Left ventricle myocardium inferior (tissue), 1 donor: ENCODE measurements around the gene CRTC2. TPM values are rescaled to one million over a fixed set of nuclear protein-coding genes. Genes with fewer than 3 reads are reported as not detected.

Experiments used
- DNase-seq: peaks from one replicate; pipeline ENCODE4 v3.0.0-alpha.2; 2020
- H3K27ac ChIP-seq: fragments of 200-600 bp; replicated peaks from 2 replicates; pipeline ENCODE4 v1.8.0; 2021
- H3K27me3 ChIP-seq: fragments of 200-600 bp; 2 replicates; pipeline ENCODE4 v1.8.0; 2021; ENCODE audit warnings: low read depth
- H3K36me3 ChIP-seq: fragments of 200-600 bp; 2 replicates; pipeline ENCODE4 v1.8.0; 2021
- H3K4me1 ChIP-seq: fragments of 200-600 bp; 2 replicates; pipeline ENCODE4 v1.8.0; 2021
- H3K4me3 ChIP-seq: fragments of 200-600 bp; 2 replicates; pipeline ENCODE4 v1.8.0; 2021; ENCODE audit warnings: mild to moderate bottlenecking, moderate library complexity
- H3K9me3 ChIP-seq: fragments of 200-600 bp; replicated peaks from 2 replicates; pipeline ENCODE4 v1.8.0; 2021
- intact Hi-C: fragments of 100-400 bp; cut with micrococcal nuclease; formaldehyde crosslinking; loops from one replicate; pipeline ENCODE4 v1.11.0; 2022
- total RNA-seq: library from RNA; stranded (reverse); fragmentation: NEBNext Ultra II Directional; extraction: Animal tissue kit (Norgen Biotek cat#: 25700); gene quantifications from one replicate; pipeline ENCODE4 v1.2.1, GENCODE V29; 2021
- TF ChIP-seq, protein P1 (sequence below): fragments of 200-600 bp; IDR thresholded peaks from 2 replicates; pipeline ENCODE4 v1.8.0; 2021; ENCODE audit warnings: antibody characterized with exemption, mild to moderate bottlenecking, borderline replicate concordance
- donor health status: DM: no; HTN: yes; CAD: no; lungs with severe emphysema.

The CRTC2 gene
- total RNA-seq, 1 donor from 2014 or later, result 19.7 TPM

DNA sequence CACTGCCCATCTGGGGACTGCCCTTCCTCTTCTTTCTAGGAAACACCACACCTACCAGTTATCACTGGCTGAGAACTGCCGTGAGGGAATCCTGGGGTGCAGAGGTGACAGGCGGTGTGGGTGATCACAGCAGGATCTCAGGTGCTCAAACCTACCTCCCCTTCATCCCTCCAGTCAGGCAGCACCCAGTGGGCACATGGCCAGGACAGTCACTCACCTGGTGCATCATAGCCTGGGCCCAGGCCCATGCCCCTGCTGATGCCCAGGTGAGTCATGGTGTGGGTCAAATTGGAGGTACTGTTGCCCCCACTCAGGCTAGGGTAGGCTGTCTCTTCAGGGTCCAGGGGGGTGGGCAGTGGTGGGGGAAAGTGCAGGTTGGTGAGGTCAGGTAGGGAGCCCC lies 6.6 kb downstream of the CRTC2 start:
- TF ChIP-seq, protein P1, sequence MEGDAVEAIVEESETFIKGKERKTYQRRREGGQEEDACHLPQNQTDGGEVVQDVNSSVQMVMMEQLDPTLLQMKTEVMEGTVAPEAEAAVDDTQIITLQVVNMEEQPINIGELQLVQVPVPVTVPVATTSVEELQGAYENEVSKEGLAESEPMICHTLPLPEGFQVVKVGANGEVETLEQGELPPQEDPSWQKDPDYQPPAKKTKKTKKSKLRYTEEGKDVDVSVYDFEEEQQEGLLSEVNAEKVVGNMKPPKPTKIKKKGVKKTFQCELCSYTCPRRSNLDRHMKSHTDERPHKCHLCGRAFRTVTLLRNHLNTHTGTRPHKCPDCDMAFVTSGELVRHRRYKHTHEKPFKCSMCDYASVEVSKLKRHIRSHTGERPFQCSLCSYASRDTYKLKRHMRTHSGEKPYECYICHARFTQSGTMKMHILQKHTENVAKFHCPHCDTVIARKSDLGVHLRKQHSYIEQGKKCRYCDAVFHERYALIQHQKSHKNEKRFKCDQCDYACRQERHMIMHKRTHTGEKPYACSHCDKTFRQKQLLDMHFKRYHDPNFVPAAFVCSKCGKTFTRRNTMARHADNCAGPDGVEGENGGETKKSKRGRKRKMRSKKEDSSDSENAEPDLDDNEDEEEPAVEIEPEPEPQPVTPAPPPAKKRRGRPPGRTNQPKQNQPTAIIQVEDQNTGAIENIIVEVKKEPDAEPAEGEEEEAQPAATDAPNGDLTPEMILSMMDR, result no peak
- Histone ChIP-seq H3K4me1 (peaks cover 34% of the 10 kb centered on the region), H3K4me3 (no peak overlapping the region), H3K9me3 (no peaks in the 10 kb centered on the region), H3K27me3 (no peaks in the 10 kb centered on the region), H3K36me3 (peaks cover 72% of the 10 kb centered on the region), H3K27ac (no peak overlapping the region)
- DNase-seq, result no peak
- intact Hi-C loops, result no loop called here

DNA sequence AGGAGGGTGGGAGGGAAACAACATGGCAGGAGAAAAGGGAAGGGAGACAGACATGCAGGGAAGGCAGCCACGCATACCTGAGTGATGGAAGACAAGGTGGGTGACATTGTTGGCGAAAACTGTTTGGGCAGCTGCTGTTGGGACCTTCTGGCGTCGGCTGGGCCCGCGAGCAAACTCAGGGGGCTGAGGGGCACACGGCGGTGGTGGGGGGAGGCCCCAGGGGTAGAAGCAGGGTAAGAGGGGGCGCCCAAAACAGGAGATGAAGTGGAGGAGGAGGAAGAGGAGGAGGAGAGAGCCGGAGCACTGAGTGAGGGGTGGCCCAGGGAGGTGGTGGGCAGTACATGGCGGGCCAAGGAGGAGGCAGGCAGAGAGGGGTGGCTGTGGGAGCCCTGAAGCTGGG lies 7.2 kb downstream of the CRTC2 start:
- no peak overlapping the region for H3K27ac ChIP-seq
- intact Hi-C loops, result no loop called here
- no peaks in the 10 kb centered on the region for H3K9me3 ChIP-seq
- peaks cover 30% of the 10 kb centered on the region for H3K4me1 ChIP-seq
- no peak overlapping the region for H3K4me3 ChIP-seq
- TF ChIP-seq, protein P1, result no peak
- H3K27me3 ChIP-seq, result no peaks in the 10 kb centered on the region
- DNase-seq, result no peak
- peaks cover 72% of the 10 kb centered on the region for H3K36me3 ChIP-seq

DNA sequence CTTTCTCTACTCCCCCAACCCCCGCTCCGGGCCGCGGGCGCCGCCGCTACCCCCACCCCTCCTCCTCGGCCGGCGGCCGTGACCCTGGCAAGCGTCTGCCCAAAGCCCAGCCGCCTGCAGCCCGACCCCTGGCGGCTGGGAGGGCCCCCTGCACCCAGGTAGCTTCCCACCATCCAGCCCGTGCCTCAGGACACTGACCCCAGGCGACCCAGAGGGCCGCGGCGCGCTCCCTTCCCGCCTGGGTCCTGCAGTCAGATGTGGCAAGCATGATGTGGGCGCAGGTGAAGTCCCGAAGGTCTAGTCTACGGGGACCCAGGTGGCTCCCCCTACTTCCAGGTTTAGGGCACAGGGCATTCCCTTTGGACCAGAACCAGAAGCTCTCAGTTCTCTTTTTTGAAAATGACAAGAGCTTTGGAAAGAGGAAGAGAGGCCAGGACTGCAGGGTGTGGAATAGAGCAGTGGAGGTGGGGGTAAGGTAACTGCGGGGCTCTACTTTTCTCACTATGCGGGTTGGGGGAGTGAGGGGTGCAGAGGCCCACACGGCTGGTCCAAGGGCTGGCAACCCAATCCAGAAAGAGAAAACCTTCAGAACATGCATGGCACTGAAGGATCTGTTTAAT lies 11.7 kb downstream of the CRTC2 start, which contains the start of gene DENND4B:
Gene DENND4B, minus strand, starts transcription at position 97 of the 620 bp plus-strand sequence. CDS start 2,344 bp downstream, outside the sequence.
- Histone ChIP-seq H3K9me3 (no peaks in the 10 kb centered on the region), H3K4me1 (peaks cover 43% of the 10 kb centered on the region), H3K27me3 (no peaks in the 10 kb centered on the region), H3K4me3 (peak within 1 kb of the TSS; percentile 91), H3K27ac (peak within 1 kb of the TSS; percentile 99), H3K36me3 (peaks cover 55% of the 10 kb centered on the region)
- DNase-seq, result peak; percentile 85
- intact Hi-C loops, result no loop called here
- TF ChIP-seq, protein P1, result peak; percentile 96

DNA sequence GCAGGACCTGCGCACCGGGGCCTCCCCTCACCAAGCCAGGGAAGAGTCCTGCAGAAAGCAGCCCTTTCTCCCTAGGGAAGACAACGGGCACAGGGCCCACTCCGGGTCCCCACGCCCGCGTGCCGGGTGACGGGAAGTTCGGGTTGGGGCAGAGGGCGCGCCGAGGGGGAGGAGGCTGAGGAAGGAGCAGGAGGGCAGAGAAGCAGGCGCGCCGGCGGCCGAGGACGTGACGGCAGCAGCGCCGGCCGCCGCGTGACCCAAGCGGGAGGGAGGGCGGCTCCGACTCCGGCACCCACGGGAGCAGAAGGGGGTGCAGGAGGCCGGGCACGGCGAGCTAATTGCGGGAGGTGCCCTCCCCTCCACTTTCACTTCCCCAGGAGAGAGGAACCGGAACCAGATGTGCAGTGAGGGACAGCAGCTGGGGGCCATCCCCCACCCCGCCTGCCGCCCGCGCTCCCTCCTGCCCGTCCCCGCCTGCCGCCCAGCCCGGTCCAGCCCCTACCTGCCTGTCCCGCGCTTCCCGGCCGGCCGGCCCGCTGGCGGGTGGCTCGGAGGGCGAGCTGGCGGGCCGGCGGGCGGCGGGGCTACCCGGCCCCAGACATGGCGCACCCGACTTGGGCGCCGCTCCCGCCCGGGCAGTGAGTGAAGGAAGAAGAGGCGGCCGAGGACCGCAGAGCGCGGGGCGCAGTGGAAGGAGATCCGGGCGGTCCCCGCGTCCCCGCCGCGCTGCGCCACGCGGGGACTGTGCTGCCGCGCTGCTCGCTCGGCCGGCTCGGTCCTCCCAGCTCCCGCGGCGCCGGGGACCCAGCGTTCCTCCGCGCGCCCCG lies 12.4 kb downstream of the CRTC2 start:
- Histone ChIP-seq H3K27me3 (no peaks in the 10 kb centered on the region), H3K27ac (peak overlapping the region; percentile 99), H3K4me3 (peak overlapping the region; percentile 91), H3K9me3 (no peaks in the 10 kb centered on the region), H3K4me1 (peaks cover 43% of the 10 kb centered on the region), H3K36me3 (peaks cover 54% of the 10 kb centered on the region)
- TF ChIP-seq, protein P1, result no peak
- peak; percentile 91 for DNase-seq
- intact Hi-C loops, result no loop called here

DNA sequence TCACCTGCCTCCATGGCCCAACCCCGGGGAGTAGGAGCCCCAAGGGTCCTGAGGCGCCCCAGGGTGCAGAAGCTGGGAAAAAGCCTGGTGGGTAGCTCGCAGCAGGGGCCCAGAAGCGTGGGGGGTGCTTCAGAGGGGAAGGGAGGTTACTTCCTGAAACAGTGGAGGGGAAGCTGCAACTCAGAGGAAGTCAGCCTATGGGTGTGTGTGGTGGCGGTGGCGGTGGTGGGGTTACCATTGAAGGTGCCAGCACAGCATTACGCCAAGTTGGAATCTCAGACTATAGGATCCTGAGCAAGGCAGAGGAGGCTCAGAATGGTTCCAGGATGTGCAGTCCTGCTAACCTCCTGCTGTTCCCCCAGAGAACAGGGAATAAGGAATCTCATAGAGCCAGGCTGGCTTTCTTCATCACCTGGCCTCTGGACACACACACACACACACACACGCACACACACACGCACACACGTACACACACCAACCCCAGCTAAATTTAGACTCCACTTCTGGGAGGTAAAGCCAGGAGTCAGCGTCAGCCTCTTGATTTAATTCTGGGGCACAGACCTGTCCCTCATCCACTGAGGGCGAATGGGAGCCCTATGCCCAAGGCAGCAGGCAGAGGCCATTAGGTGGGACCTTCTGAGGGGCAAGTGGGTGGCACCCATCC lies 13.1 kb downstream of the CRTC2 start:
- Histone ChIP-seq H3K27ac (peak overlapping the region; percentile 99), H3K27me3 (no peaks in the 10 kb centered on the region), H3K36me3 (peaks cover 54% of the 10 kb centered on the region), H3K4me1 (peaks cover 43% of the 10 kb centered on the region), H3K9me3 (no peaks in the 10 kb centered on the region), H3K4me3 (peak overlapping the region; percentile 91)
- DNase-seq, result peak; percentile 69
- intact Hi-C loops, result no loop called here
- TF ChIP-seq, protein P1, result no peak
